ENCODE measurements around the gene ADAMTS3. TPM values are rescaled to one million over a fixed set of nuclear protein-coding genes. Genes with fewer than 3 reads are reported as not detected.

Gene ADAMTS3
- total RNA-seq, 1 donor from 2014 or later: 2.7 TPM

DNA sequence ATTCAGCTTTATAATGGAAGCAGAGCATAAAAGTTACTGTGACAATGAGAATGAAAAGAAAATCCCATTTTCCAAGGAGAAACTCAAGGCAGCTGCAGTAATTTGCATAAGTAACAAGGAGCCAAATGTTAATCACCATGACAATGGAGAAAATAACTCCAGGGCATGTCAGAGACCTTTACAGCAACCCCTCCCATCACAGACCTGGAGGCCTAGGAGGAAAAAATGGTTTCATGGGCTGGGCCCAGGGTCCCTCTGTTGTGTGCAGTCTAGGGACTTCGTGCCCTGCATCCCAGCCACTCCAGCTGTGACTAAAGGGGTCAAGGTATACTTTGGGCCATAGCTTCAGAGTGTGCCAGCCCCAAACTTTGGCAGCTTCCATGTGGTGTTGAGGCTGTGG, 313.8 kb downstream of the ADAMTS3 start:
- peaks cover 4% of the 10 kb centered on the region for H3K36me3 Mint-ChIP-seq (ENCODE audit: low read depth)
- DNase-seq (ENCODE audit: low read depth, low spot score): no peak
- no peak overlapping the region for H3K27ac Mint-ChIP-seq (ENCODE audit: unreplicated experiment)
- no peak overlapping the region for H3K4me3 Mint-ChIP-seq
- peaks cover 3% of the 10 kb centered on the region for H3K27me3 Mint-ChIP-seq (ENCODE audit: low read depth)
- peaks cover 11% of the 10 kb centered on the region for H3K9me3 Mint-ChIP-seq
- no peak for TF ChIP-seq CTCF (conservative IDR thresholded peaks at IDR 0.05)
- no peaks in the 10 kb centered on the region for H3K4me1 Mint-ChIP-seq

GRCh38 chr4:72243641-72244040, 325.4 kb downstream of the ADAMTS3 start:
- no peaks in the 10 kb centered on the region for H3K27me3 Mint-ChIP-seq (ENCODE audit: low read depth)
- no peak for DNase-seq (ENCODE audit: low read depth, low spot score)
- no peaks in the 10 kb centered on the region for H3K9me3 Mint-ChIP-seq
- no peaks in the 10 kb centered on the region for H3K36me3 Mint-ChIP-seq (ENCODE audit: low read depth)
- H3K4me3 Mint-ChIP-seq: no peak overlapping the region
- no peak overlapping the region for H3K27ac Mint-ChIP-seq (ENCODE audit: unreplicated experiment)
- H3K4me1 Mint-ChIP-seq: no peaks in the 10 kb centered on the region
- TF ChIP-seq CTCF (conservative IDR thresholded peaks at IDR 0.05): no peak

GRCh38 chr4:72239487-72240116, 329.4 kb downstream of the ADAMTS3 start:
- H3K4me1 Mint-ChIP-seq: peaks cover 5% of the 10 kb centered on the region
- TF ChIP-seq CTCF (conservative IDR thresholded peaks at IDR 0.05): no peak
- no peak for DNase-seq (ENCODE audit: low read depth, low spot score)
- peaks cover 2% of the 10 kb centered on the region for H3K36me3 Mint-ChIP-seq (ENCODE audit: low read depth)
- no peaks in the 10 kb centered on the region for H3K27me3 Mint-ChIP-seq (ENCODE audit: low read depth)
- no peak overlapping the region for H3K27ac Mint-ChIP-seq (ENCODE audit: unreplicated experiment)
- peaks cover 5% of the 10 kb centered on the region for H3K9me3 Mint-ChIP-seq
- no peak overlapping the region for H3K4me3 Mint-ChIP-seq
